VCaP (cell line): Measurements from ENCODE around the gene SLC5A2.

Experiments used
- H3K27ac ChIP-seq: fragments of 450-650 bp; 2 replicates; pipeline ENCODE4 v1.5.1; 2017
- TF ChIP-seq, protein P1 (sequence below): fragments of 450-650 bp; conservative IDR thresholded peaks from 2 replicates; pipeline ENCODE4 v1.5.1; 2017; ENCODE audit warnings: mild to moderate bottlenecking, moderate library complexity

The SLC5A2 gene

DNA sequence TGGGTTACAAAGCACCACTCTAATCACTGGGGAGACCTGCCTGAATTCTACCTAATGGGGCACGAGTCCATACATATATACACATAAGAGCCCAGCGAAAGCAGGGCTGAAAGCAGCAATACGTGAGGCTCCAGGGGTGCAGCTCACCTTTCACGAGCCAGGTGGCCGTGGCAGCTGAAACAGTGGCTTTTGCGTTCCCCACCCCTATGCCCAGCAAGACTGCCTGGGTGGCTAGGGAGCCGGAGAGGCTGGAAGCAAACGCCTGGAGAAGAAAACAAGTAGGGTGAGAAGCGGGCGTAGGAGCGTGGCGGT is 24.6 kb downstream of the SLC5A2 start:
- TF ChIP-seq, protein P1, sequence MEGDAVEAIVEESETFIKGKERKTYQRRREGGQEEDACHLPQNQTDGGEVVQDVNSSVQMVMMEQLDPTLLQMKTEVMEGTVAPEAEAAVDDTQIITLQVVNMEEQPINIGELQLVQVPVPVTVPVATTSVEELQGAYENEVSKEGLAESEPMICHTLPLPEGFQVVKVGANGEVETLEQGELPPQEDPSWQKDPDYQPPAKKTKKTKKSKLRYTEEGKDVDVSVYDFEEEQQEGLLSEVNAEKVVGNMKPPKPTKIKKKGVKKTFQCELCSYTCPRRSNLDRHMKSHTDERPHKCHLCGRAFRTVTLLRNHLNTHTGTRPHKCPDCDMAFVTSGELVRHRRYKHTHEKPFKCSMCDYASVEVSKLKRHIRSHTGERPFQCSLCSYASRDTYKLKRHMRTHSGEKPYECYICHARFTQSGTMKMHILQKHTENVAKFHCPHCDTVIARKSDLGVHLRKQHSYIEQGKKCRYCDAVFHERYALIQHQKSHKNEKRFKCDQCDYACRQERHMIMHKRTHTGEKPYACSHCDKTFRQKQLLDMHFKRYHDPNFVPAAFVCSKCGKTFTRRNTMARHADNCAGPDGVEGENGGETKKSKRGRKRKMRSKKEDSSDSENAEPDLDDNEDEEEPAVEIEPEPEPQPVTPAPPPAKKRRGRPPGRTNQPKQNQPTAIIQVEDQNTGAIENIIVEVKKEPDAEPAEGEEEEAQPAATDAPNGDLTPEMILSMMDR = no peak
- peak overlapping the region; percentile 75; the same call in 1 of the 2 replicates for H3K27ac ChIP-seq

DNA sequence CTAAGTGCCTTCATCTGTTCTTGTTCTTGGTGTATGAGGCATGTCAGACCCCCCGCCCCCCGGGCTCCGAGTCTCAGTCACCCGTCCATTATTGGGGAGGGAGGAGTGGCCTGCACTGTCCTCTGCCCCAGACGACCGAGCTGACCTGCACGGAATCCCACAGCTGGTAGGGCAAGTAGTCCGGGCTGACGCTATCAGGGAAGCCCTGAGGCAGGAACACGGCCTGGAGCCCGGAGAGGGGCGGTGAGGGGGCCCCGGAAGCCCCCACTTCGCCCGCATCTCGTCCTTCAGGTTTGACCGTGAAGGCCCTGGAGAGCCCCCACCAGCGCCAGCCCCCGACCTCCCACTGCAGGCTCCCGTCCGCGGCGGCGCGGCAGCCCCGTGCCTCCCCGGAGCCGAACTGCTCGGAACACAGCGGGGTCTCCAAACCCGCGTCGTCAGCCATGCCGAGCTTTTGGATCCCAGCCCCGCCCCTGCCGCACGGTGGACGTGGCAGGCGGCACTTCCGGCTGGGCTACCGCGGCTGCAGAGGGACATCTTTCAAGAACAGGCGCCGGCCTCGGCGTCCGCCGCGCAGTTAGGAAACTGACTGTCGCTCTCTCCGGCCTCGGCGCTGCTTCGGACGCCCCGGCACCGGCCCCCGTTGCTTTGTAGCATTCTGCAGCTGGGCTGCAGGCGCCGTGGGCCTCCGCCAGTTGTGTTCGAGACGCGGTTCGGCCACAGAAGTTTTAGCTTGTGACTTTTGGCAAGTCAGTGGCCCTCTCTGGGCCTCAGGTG is 25.2 kb downstream of the SLC5A2 start, which contains the start of gene RUSF1:
RUSF1 (minus strand) TSS at position 463 of the 777 bp plus-strand sequence; CDS start at position 445, 18 bp downstream.
- peak within 1 kb of the TSS; percentile 75 for H3K27ac ChIP-seq
- TF ChIP-seq, protein P1 = no peak

DNA sequence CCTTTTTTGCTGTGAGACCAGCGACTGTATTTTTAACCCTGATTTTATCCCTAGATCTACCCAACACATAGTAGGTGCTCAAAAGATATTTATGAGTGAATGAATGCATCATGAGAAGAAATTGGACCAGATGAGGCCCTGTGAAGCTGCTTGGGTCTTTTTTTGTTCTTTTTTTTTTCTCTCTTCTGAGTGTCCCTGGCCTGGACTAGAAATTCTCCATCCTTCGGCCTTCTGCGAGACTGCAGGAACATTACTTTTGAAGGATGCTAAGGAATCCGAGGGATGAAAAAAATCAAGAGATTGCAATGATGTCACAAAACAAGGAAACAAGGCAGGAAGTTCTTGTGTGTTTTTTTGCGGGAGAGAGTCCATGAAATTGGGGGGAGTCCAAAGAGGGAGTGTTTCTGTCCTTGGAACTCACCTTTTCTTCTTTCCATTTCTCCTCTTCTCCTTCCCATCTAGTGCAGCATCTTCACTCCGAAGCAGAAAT is 25.8 kb downstream of the SLC5A2 start:
- peak overlapping the region; percentile 75 for H3K27ac ChIP-seq
- TF ChIP-seq, protein P1 = no peak

DNA sequence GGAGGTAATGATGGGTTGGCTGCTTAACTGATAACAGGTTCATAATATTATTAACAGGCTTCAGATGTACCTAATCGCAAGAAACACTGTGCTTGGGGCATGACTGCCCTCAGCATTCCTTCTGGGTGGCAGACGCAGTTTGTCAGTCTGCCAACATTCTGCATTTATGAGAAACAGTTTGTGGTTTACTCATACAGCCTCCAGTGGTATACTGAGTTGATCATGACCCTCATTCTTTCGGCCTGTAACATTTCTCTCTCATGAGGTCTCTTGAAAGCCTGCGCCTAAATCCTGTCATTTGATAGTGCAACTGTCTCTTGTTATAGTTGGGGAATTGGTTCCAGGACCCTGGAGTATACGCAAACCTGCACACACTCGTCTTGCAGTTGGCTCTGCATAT is 30.2 kb downstream of the SLC5A2 start:
- TF ChIP-seq, protein P1 = no peak
- H3K27ac ChIP-seq = no peak overlapping the region

DNA sequence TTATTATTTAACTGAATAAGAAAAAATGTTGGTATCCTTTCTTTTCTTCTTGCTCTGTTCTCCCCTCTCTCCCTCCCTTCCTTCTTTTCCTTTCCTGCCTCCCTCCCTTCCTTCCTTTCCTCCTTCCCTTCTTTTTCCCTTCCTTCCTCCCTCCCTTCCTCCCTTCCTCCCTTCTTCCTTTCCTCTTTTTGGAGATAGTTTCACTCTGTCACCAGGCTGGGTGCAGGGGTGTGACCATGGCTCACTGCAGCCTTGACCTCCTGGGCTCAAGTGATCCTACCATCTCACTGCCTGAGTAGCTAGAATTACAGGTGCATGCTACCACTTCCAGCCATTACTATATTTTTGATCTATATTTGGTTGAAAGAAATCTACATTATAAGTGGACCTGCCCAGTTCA is 31.0 kb downstream of the SLC5A2 start:
- TF ChIP-seq, protein P1 = no peak
- H3K27ac ChIP-seq = no peak overlapping the region

DNA sequence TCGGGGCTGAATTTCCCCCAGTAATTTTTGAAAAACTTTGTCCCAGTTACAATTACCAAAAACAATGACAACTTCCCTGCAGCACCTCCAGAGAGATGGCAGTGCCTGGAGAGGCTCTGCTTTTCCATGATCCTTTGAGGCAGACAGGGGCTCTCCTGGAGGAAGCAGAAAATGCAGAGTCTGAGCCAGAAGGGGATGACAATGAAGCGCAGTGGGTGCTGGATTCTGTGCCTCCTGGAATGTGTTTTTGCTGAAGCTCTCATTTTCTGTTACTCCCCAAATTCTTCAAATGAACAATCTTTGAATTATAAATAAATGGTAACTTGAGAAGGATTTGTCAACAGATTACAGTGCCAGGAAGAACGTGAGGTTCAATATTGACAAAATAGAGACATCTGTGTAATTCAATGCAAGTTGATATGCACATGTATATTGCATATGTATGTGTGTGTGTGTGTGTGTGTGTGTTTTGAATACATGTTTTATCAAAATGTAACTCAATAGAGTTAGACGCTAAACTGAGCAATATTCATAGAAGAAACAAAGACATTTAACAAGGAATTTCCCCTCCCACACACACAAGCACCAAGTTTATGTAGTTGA is 35.0 kb downstream of the SLC5A2 start:
- TF ChIP-seq, protein P1 = no peak
- no peak overlapping the region for H3K27ac ChIP-seq

DNA sequence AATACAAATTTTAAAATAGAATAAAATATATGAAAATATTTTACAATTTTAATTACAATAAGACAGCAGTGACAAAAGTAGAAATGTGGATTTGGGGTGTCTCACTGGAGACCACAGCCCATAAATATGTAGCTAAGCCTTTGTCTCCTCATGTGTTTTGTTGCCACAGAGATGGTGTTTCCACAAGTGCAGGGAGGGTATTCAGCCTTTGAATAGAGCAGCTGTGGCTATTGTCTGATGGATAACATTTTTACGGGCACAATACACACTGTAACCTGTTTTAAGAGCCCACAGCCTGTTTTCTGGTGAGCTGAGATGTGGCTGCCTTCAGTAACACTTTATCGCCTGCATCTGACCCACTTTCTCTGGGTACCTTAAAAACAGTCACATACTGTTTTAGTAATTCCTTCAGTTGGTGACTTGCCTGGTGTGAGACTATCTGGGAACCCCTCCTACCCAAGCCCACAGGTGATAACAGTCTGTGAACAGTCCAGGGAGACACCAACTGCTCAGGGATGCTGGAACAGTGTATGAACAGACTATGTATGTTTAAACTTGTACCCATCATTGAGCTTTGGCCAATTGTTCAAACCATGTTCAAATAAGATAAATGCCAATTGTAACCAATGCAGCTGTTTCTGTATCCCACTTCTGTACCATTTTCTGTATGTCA is 37.0 kb downstream of the SLC5A2 start:
- H3K27ac ChIP-seq = no peak overlapping the region
- TF ChIP-seq, protein P1 = no peak
